GM18517 (cell line): ENCODE results near the gene TCF7.

Experiments
- ATAC-seq: cut with Tn5 transposase; IDR thresholded peaks from one replicate; pipeline ENCODE4 v1.9.1; 2021; ENCODE audit warnings: mild to moderate bottlenecking, moderate library complexity; ENCODE audit not compliant: unreplicated experiment

Gene TCF7

DNA sequence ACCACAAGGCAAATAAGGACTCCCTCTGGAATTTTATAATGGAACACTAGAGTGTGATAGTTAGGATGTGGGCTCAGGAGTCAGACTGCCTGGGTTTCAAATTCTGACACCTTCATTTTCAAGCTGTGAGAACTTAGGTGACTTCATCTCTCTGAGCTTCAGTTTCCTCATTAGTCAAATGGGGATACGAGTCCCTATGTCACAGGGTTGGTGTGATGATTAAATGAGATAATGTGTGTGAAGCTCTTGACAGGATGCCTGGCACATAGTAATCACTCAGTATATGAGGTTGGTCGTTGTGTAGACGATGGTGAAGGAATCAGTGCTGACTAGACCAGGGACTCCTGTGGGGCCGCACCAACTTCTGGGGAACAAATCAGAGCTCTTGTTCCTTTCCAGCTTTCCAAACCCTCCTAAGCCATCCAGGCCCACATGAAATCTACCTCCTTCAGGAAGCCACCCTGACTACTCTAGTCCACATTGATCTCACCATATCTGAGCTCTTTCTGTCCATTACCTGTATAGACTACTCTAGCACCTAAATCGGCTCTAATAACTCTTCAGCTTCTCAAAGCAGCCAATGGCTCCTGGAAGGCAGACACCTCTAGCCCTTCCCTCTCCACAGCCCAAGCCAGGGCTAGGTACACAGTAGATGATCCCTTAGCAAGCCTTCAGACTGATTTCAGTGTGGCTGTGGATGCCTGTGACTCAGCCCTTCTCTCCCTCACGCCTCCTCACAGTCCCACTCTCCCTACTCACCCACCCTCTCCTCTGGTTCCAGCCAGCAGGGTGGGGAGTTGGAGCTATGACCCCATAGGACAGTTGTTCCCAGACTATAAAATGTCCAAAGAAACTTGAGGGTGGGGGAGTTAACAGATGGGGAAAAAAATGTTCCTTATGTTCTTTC, 2.5 kb upstream of the TCF7 start:
- ATAC-seq = no peak

DNA sequence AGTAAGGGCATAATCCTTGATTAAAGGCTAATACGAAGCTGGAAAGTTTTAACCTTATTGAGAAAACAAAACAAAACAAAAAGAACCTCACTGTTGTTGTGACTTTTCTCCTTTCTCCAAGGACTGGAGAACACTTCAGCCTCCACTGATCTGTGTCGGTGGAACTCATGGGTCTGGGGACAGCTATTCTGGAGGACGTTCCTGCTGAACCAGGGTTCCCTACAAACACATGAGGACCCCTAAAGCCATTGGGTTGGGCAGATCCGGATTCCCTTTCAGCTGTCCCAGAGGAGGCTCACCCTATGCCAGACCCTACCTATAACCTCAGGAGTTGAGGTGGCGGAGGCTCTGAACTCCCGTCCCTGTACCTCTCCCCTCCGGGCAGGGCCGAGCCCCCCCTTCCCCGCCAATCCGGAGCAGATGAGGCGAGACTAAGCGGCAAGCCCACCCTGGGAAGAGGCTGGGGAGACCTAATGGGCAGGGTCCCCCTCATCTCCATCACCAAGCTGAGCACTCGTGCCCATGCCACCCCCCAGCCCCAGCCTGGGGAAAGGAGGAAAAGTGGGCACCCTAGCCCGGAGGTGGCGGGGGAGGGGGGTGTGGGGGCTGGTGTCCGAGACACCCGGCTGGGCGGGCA, 1.6 kb upstream of the TCF7 start:
- ATAC-seq = no peak

DNA sequence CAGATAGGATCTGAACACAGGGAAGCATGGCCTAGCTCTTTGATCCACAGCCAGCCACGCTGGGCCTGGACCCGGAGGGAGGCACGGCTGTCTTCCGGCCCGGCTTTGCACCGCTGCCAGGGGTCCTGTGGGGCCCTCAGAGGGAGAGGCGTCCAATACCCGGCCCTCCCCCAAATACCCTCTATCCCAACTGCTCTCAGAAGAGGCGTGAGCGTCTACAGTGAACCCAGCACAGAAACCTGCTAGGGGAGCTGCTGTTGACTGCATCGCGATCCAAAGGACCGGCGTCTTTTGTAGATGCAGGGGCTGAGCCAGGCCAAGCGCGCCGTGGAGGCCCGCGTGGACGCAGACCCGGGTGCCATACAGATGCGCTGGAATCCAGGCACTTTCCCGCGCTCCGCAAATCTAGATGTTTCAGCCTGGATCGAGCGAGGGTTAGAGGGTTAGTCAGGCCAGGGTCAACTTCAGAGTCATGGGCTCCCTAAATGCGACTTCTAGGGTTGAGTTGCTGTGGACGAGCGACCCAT, 1.1 kb upstream of the TCF7 start:
- no peak for ATAC-seq

DNA sequence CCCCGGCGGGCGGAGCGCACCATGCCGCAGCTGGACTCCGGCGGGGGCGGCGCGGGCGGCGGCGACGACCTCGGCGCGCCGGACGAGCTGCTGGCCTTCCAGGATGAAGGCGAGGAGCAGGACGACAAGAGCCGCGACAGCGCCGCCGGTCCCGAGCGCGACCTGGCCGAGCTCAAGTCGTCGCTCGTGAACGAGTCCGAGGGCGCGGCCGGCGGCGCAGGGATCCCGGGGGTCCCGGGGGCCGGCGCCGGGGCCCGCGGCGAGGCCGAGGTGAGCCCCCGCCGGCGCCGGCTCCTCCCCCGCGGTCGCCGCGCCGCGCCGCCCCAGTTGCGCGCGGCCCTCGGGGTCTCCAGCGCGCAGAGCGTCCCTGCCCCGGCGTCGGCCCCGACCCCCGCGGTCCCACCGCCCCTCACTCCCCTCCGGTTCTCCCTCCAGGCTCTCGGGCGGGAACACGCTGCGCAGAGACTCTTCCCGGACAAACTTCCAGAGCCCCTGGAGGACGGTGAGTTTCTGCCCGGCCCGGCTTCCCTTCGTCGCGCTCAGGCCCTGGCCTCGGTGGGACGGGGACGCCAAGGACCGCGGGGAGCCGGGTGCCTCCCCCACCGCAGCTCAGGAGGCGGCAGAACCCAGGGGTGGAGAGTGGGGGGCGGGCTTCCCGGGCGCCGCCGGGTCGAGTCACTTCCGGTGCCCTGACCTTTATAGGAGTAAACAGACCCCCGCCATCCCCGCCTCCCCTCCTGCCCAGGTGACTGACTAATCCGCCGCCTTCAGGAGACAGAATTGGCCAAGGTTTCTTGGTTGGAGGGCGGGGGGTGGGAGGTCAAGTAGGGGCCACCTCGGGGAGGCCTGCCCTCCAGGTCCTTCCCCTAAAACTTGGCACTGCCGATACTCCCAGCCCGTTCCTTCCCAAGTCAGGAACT, 665 bp downstream of the TCF7 start:
- ATAC-seq = no peak

DNA sequence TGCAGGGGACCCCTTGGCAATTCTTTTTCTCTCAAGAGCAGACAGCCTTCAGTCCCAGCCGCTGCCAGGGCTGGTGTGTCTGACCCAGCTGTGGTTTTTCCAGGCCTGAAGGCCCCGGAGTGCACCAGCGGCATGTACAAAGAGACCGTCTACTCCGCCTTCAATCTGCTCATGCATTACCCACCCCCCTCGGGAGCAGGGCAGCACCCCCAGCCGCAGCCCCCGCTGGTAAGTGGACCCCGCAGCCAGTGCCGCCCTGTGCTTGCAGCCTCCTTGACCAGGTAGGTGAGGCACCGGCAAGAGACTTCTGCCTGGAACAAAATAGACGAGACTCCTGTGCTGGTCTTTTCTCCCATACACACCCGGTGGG, 1.3 kb downstream of the TCF7 start:
- no peak for ATAC-seq

DNA sequence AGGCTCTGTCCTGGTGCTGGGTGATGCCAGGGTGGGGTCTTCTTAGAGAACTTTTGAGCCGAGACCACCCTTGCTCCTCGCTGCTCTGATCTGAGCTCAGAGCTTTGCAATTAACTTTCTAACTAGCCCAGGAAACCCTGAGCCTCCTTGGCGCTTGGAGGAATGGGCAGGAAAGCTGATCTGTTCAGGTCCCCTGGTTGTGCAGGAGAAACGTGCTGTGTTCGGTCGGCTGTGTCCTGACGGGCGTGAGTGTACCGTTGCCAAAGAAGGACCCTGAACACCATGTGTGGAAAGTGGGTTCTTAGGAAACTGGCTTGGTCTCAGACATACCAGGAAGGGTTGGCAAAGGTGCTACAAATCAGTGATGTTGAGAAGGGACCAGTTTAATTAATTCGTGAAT, 1.8 kb downstream of the TCF7 start:
- no peak for ATAC-seq

DNA sequence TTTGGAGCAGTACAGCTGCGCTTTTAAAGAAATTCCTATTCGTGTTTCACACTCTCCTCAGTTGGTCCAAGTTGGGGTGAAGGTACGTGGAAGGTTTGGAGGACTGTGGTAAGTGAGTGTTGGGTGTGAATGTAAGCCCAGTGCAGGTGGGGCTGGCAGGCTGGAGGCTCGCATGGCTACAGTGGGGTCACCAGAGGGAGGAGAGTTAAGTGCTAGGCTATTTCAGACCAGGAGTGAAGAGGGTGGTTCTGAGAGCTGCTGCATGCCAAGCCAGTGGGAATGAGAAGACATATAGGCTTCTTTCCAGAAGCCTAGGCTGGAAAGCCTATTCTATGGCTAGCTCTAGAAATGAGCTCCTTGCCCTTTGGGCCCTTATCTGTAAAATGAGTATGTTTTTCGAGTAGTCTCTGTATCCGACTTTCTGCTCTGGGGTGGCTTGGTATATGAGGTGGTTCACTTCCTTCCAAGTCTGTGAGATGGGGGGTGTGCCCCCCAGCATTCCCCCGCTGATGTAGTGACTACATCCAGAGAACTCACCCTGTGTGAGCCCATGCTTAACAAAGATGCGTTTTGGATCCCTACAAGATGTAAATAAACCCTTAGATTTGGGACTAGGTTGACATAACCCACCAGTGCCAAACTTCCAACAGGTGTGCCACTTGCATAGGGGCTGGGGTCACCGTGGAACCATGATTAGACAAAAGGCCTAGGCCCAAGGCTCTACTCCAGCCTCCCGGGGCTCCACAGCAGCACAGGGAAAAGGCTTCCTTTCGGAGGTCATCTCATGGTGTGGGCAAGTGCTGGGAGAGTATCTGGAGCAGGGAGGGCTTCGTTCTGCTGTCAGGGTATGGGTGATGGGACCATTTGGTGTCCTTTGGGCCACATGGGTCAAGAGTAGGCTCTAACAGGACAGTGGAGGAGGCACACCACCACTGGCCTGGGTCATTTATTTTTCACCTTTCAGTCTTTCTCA, 2.6 kb downstream of the TCF7 start:
- no peak for ATAC-seq

DNA sequence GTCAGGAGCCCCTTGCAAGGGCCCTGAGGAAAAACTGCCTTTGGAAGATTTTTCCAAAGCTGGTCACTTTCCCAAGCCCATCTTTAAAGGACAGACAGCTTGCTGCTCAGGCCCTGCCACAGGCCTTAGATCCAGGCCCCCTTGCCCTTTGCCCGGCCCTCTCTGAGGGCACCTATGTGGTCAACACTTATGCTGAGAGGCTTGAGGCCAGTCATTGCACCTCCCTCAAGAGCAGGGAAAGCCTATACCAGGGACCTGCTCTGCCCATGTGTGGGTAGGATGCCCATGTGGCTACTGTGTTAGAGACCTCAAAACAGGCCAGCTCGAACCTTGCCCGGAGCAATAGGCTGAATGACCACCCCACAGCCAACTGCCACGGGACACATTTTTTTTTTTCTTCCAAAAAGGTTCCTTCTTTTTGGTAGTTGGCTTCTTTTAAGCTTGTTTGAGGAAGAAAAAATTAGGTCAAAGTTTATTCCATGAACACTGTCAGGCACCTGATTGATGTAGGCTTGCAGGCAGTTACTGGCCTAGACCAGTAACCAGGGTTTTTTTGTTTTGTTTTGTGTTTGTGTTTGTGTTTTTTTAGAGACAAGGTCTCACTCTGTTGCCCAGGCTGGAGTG, 3.8 kb downstream of the TCF7 start:
- no peak for ATAC-seq

DNA sequence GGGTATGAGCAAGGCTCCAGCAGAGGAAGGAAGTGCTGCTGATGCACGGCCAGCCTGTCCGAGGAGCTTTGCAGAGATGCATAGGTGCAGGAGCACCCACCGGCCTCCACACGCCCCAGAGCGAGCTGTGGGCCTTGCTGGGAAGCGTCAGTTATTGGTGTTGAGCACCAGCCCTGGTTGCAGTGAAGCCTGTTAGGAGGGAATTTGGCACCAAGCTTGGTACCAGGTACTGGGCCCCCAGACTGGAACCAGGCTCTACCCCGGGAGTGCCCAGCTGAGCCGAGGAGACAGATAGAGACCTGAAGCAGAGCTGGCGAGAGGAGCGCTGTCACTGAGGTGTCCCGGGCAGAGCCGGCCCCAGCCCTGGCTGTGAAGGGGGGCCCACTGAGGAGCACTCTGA, 5.2 kb downstream of the TCF7 start:
- no peak for ATAC-seq

DNA sequence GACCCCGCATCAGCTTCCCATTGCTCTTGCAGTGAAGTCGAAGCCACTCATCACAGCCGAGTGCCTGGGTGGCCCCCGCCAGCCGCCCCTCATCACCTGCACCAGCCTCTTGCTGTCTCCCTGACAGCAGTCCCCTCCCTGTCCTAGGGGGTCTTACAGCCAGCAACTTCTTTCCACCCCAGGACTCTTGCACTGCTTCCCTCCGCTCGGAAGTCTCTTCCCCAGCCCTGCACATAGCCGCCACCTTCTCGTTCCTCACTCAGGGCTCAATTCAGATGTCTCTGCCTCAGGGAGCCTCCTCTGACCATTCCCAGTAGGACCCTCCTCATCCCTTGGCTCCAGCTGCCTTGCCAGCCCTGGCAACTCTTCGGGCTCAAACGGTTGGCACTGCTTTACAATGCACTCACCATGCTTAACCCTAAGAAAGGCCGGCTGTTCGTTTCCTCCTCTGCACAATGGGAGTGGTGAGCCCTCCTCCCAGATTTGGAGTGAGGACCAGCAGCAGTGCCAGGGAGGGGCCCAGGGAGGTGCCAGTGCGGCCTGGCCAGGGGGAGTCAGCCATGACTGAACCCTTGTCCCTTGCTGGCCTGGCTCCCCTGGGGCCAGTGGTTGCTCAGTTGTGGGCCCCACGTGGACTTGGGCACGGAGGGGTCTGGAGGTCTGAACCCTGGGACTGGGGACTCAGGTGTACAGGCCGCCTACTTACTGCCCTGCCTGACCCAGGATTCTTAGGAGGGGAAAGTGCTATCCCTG, 6.1 kb downstream of the TCF7 start:
- ATAC-seq = no peak

DNA sequence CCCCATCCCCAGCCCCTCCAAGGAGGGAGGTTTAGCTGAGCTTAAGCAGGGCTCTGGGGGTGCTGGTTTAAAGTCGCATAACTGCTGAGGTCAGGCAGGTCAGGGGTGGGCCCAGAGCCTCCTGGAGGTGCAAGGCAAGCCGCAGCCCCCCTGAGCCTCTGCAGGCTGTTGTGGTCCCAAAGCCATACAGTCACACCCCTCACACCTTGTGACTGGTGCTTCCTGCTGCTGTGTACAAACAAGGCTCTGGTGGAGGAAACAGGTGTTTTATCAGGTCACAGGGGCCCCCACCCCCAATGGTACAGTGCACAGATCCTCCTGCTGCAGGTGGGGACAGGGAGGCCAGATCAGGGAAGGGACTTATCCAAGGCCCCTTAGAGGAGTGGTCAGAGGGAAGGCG, 8.0 kb downstream of the TCF7 start:
- ATAC-seq = no peak

DNA sequence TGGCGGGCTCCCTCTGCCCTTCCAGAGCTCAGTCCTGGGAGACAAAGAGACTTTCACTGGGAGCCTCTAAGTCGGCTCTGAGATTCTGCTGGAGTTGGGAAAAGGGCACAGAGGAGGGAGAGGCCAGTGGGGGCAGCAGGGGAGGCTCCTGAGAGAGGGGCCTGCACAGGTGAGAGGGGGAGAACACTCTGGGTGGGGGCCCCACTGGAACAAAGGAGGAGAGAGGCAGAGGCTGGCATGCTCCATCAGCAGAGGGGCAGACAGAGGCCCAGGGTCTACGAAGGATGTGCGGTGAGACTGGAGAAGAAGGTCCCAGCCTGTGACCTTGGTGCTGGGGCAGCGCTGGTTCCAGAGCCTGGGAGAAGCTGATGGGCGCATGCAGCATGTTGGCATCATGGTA, 8.9 kb downstream of the TCF7 start:
- no peak for ATAC-seq

DNA sequence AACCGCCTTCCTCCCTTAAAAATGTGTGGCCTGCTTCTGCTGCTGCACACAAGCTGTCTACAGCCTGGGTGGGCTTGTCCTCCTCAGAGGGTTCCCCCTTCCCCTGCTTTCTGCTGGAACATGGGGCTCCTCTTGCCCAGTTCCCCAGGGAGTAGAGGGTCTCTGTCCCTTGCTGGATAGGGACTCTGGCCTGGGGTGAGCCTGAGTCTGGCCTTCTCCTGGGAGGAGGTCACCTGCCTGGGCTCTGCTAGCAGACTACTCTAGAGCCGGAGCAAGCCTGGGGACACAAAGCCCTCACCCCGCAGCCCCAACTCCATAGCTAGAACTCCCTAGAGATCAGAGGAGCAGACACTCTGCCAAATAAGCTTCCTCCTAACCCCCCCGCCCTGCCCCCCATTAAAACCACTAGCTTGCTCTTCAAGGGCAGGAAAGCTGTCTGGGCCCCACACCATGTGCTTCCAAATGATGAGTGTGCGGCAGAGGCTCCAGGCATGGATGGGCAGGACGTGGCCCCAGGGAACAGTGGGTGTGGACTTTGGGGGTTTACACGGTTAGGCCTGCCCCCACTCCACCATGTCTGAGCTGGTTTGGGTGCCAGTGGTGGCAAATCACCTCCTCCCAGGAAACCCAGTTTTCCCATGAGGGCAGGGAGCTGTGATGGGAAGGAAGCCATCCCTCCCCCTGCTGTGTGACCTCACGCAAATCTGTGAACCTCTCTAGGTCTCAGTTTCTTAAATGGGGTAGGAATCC, 10.0 kb downstream of the TCF7 start:
- ATAC-seq = no peak

DNA sequence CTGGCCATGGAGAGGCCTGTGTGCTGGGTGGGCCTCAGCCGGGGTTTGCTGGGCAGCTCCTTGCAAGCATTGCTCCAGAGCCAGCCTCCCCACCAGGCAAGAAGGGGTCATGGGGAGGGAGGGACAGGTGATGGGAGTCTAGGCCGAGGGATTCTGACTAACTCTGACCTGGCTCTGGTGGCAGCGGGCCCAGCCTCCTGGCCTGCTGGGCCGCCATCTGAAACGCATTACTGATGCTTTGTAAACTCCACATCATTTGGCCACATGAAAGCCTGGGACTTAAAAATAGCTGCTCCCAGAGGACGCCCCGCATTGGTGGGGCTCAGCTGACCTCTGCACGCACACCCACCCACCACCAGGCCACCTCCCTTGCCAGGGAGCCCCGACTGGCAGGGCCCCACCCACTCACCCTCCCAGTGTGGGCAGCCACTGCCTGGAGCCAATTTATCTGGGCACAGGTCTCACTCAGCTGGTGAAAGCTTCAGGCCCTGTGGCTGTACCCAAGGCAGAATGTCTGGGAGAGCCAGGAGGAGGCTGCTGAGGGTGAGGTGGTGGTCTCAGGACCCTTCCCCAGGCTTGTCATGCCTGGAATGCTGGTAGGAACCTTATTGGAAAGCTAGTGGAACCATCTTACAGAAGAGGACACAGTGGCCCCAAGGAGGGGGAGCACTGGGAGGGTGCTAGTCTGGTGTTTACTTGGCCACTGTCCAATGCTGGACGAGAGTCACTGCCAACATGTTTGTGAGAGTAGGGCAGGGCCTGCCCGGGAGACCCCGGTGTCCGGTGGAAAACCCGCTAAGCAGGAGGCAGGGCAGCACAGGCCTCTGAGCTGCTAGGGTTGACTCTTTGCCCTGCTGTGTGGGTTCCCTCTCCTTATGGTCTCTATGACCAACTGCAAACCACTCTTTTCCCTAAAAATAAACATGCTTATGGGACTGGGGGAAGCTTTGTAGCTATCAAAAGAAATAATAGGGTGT, 10.8 kb downstream of the TCF7 start:
- no peak for ATAC-seq

DNA sequence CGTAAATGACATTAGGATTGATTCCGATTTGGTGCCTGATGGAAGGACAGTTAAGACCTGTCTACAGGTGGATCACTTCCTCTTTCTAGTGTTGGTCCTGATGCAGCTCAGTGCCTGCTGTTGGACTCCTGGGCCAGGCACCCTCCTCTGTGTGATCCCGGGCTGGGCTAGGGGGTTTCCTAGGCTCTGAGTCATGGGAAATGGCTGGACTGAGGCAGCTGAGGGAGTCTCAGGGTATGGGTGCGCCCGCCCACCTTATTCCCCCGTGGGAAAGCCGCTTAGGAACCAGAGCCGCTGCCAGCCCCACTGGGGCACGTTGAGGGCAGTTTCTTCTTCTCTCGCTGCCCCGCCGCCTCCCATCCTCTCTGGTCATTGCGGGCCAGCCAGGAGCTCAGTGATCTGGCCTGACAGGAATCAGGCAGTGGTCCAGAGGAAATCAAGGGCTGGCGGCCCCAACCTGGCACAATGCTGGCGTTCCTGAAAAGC, 12.9 kb downstream of the TCF7 start:
- ATAC-seq = no peak

DNA sequence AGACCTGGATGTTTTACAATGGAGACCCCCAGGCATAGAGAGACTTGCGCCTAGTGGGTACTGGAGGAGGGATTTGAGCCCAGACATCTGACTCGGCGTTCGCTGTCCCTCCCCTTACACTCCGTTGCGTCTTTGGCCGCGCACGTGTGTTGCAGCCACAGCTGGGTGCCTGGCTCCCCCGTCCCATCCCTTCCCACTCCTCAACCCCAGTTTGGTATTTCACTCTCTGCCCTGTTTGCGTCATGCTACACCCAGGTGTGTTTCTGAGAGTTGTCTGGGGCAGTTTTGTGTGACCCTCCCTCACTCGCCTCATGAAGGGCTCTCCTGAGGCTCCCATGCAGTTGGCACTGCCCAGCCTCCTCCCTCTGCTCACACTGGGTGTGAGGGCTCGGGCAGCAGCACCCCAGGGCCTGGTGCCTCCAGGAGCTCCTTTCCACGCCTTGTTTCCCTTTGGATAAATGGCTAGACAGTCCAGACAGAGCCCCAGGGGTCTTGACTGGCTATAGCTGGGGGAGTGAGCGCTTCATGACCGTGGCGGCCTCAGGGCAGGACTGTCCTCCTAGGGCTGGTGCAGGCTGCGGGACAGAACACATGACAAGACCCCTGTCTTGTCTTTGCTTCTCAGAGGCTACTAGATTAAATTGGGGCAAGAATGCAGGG, 13.6 kb downstream of the TCF7 start:
- ATAC-seq = no peak
